Measurements from ENCODE around the gene PLAC8L1.

Gene PLAC8L1

GRCh38 chr5:146047396-146047795, 58.0 kb downstream of the PLAC8L1 start:
- in situ Hi-C loops (cut with HindIII; ENCODE audit: low sequenced_read_pairs) = no loop called here

- in situ Hi-C loops (cut with HindIII; ENCODE audit: low sequenced_read_pairs) = no loop called here
These were observed 61.7 kb downstream of the PLAC8L1 start for GRCh38 chr5:146043722-146044121.

GRCh38 chr5:146042628-146043279, 62.6 kb downstream of the PLAC8L1 start:
- in situ Hi-C loops (cut with HindIII; ENCODE audit: low sequenced_read_pairs) = no loop called here

- in situ Hi-C loops (cut with HindIII; ENCODE audit: low sequenced_read_pairs) = no loop called here
These were observed 64.1 kb downstream of the PLAC8L1 start for GRCh38 chr5:146041180-146041789.

GRCh38 chr5:146040527-146040926, 64.8 kb downstream of the PLAC8L1 start:
- in situ Hi-C loops (cut with HindIII; ENCODE audit: low sequenced_read_pairs) = no loop called here

- in situ Hi-C loops (cut with HindIII; ENCODE audit: low sequenced_read_pairs) = no loop called here
These were observed 66.0 kb downstream of the PLAC8L1 start for GRCh38 chr5:146039420-146039819.

GRCh38 chr5:146034605-146035004, 70.8 kb downstream of the PLAC8L1 start:
- in situ Hi-C loops (cut with HindIII; ENCODE audit: low sequenced_read_pairs) = no loop called here

Data from DLD1 (cell line).